ENCODE results near the gene BRSK2. TPM values are rescaled to one million over a fixed set of nuclear protein-coding genes. Genes with fewer than 3 reads are reported as not detected.

The BRSK2 gene
- total RNA-seq, 6 experiments from 2014 or later, result 0.14 to 0.99 (median 0.47) TPM; not detected in 1

GRCh38 chr11:1348796-1349326 lies 40.9 kb upstream of the BRSK2 start:
- Mint-ChIP-seq H3K4me3 (no peak overlapping the region), H3K9me3 (no peaks in the 10 kb centered on the region)
- no peak for TF ChIP-seq CTCF (IDR thresholded peaks at IDR 0.05)

GRCh38 chr11:1349327-1350041 lies 40.2 kb upstream of the BRSK2 start:
- H3K4me3 Mint-ChIP-seq, result no peak overlapping the region
- no peaks in the 10 kb centered on the region for H3K36me3 Mint-ChIP-seq (ENCODE audit: low read depth)
- H3K4me1 Mint-ChIP-seq (ENCODE audit: low read depth), result no peaks in the 10 kb centered on the region
- no peak overlapping the region for H3K27ac Mint-ChIP-seq
- no peak for DNase-seq
- TF ChIP-seq CTCF (IDR thresholded peaks at IDR 0.05), result no peak
- H3K27me3 Mint-ChIP-seq (ENCODE audit: insufficient read depth), result peaks cover 40% of the 10 kb centered on the region
- no peaks in the 10 kb centered on the region for H3K9me3 Mint-ChIP-seq

More at GRCh38 chr11:1348796-1349326, 40.9 kb upstream of the BRSK2 start:
- DNase-seq, result no peak
- Mint-ChIP-seq H3K4me1 (ENCODE audit: low read depth) (no peaks in the 10 kb centered on the region), H3K36me3 (ENCODE audit: low read depth) (no peaks in the 10 kb centered on the region), H3K27me3 (ENCODE audit: insufficient read depth) (peaks cover 40% of the 10 kb centered on the region), H3K27ac (no peak overlapping the region)

- Mint-ChIP-seq H3K36me3 (ENCODE audit: low read depth) (no peaks in the 10 kb centered on the region), H3K9me3 (no peaks in the 10 kb centered on the region), H3K4me1 (ENCODE audit: low read depth) (no peaks in the 10 kb centered on the region), H3K27ac (no peak overlapping the region), H3K27me3 (ENCODE audit: insufficient read depth) (peaks cover 39% of the 10 kb centered on the region), H3K4me3 (no peak overlapping the region)
- no peak for TF ChIP-seq CTCF (IDR thresholded peaks at IDR 0.05)
- DNase-seq, result no peak
Measured at GRCh38 chr11:1350086-1350725, 39.5 kb upstream of the BRSK2 start.

GRCh38 chr11:1351278-1351937 lies 38.3 kb upstream of the BRSK2 start:
- Mint-ChIP-seq H3K36me3 (ENCODE audit: low read depth) (no peaks in the 10 kb centered on the region), H3K27me3 (ENCODE audit: insufficient read depth) (peaks cover 36% of the 10 kb centered on the region)
- no peak for TF ChIP-seq CTCF (IDR thresholded peaks at IDR 0.05)

GRCh38 chr11:1352696-1353382 lies 36.9 kb upstream of the BRSK2 start:
- no peak for TF ChIP-seq CTCF (IDR thresholded peaks at IDR 0.05)
- peaks cover 42% of the 10 kb centered on the region for H3K27me3 Mint-ChIP-seq (ENCODE audit: insufficient read depth)
- H3K4me1 Mint-ChIP-seq (ENCODE audit: low read depth), result no peaks in the 10 kb centered on the region; the same call in 1 of the 2 replicates
- H3K36me3 Mint-ChIP-seq (ENCODE audit: low read depth), result no peaks in the 10 kb centered on the region
- no peaks in the 10 kb centered on the region for H3K9me3 Mint-ChIP-seq
- no peak for DNase-seq
- no peak overlapping the region for H3K4me3 Mint-ChIP-seq
- no peak overlapping the region for H3K27ac Mint-ChIP-seq

More at GRCh38 chr11:1351278-1351937, 38.3 kb upstream of the BRSK2 start:
- H3K4me1 Mint-ChIP-seq (ENCODE audit: low read depth), result no peaks in the 10 kb centered on the region
- no peak for DNase-seq
- no peak overlapping the region for H3K4me3 Mint-ChIP-seq
- no peaks in the 10 kb centered on the region for H3K9me3 Mint-ChIP-seq
- H3K27ac Mint-ChIP-seq, result no peak overlapping the region; the same call in 1 of the 2 replicates
